ENCODE results near the gene GLO1.
"Not testable (repeated sequence)": the region's sequence is repeated elsewhere in the genome, so short reads cannot be mapped to it uniquely, and the experiment has no call there.

GLO1 gene

GRCh38 chr6:38713812-38714211 is 10.9 kb upstream of the GLO1 start:
- DNase-seq (ENCODE audit: extremely low spot score, insufficient read length, low read depth) (no peak), FAIRE-seq (peak; percentile 33)

GRCh38 chr6:38708496-38708895 is 5.6 kb upstream of the GLO1 start:
- FAIRE-seq, result no peak
- DNase-seq (ENCODE audit: extremely low spot score, insufficient read length, low read depth), result no peak

GRCh38 chr6:38705924-38706323 is 3.0 kb upstream of the GLO1 start:
- no peak for DNase-seq (ENCODE audit: extremely low spot score, insufficient read length, low read depth)
- no peak for FAIRE-seq

- DNase-seq (ENCODE audit: extremely low spot score, insufficient read length, low read depth) (no peak), FAIRE-seq (no peak)
Observed at GRCh38 chr6:38703949-38704590, 1.1 kb upstream of the GLO1 start.

- FAIRE-seq, result no peak
- no peak for DNase-seq (ENCODE audit: extremely low spot score, insufficient read length, low read depth)
Observed at GRCh38 chr6:38701551-38701950, 1.4 kb downstream of the GLO1 start.

GRCh38 chr6:38699702-38700101 is 3.2 kb downstream of the GLO1 start:
- not testable (repeated sequence) for DNase-seq (ENCODE audit: extremely low spot score, insufficient read length, low read depth); FAIRE-seq

GRCh38 chr6:38697846-38698245 is 5.1 kb downstream of the GLO1 start:
- FAIRE-seq (no peak), DNase-seq (ENCODE audit: extremely low spot score, insufficient read length, low read depth) (no peak)

- FAIRE-seq (no peak), DNase-seq (ENCODE audit: extremely low spot score, insufficient read length, low read depth) (no peak)
Observed at GRCh38 chr6:38696345-38696744, 6.6 kb downstream of the GLO1 start.

- FAIRE-seq, result peak; percentile 46
- no peak for DNase-seq (ENCODE audit: extremely low spot score, insufficient read length, low read depth)
Observed at GRCh38 chr6:38695933-38696332, 7.0 kb downstream of the GLO1 start.

- no peak for DNase-seq (ENCODE audit: extremely low spot score, insufficient read length, low read depth)
- no peak for FAIRE-seq
Observed at GRCh38 chr6:38695227-38695900, 7.6 kb downstream of the GLO1 start.

- DNase-seq (ENCODE audit: extremely low spot score, insufficient read length, low read depth), result no peak
- FAIRE-seq, result peak; percentile 81
Observed at GRCh38 chr6:38688579-38689087, 14.3 kb downstream of the GLO1 start.

GRCh38 chr6:38687549-38687948 is 15.4 kb downstream of the GLO1 start:
- no peak for DNase-seq (ENCODE audit: extremely low spot score, insufficient read length, low read depth)
- no peak for FAIRE-seq

GRCh38 chr6:38687043-38687353 is 15.9 kb downstream of the GLO1 start:
- no peak for DNase-seq (ENCODE audit: extremely low spot score, insufficient read length, low read depth)
- FAIRE-seq, result no peak

- DNase-seq (ENCODE audit: extremely low spot score, insufficient read length, low read depth), result no peak
- FAIRE-seq, result no peak
Observed at GRCh38 chr6:38686270-38687042, 16.5 kb downstream of the GLO1 start.

- DNase-seq (ENCODE audit: extremely low spot score, insufficient read length, low read depth) (no peak), FAIRE-seq (no peak)
Observed at GRCh38 chr6:38684904-38685303, 18.0 kb downstream of the GLO1 start.

GRCh38 chr6:38684237-38684636 is 18.7 kb downstream of the GLO1 start:
- FAIRE-seq (no peak), DNase-seq (ENCODE audit: extremely low spot score, insufficient read length, low read depth) (no peak)

GRCh38 chr6:38681850-38682249 is 21.1 kb downstream of the GLO1 start:
- FAIRE-seq, result no peak
- no peak for DNase-seq (ENCODE audit: extremely low spot score, insufficient read length, low read depth)

- DNase-seq (ENCODE audit: extremely low spot score, insufficient read length, low read depth), result no peak
- FAIRE-seq, result no peak
Observed at GRCh38 chr6:38679668-38680067, 23.3 kb downstream of the GLO1 start.

GRCh38 chr6:38678178-38678760 is 24.7 kb downstream of the GLO1 start:
- DNase-seq (ENCODE audit: extremely low spot score, insufficient read length, low read depth) (no peak), FAIRE-seq (no peak)

GRCh38 chr6:38676974-38677544 is 25.9 kb downstream of the GLO1 start:
- peak; percentile 80 for FAIRE-seq

More at GRCh38 chr6:38676974-38677544, 25.9 kb downstream of the GLO1 start:
- DNase-seq (ENCODE audit: extremely low spot score, insufficient read length, low read depth), result no peak

Data from GM18507 (cell line).